Skeletal muscle tissue (tissue), 4 donors: ENCODE measurements around the gene TAF1L. TPM values are rescaled to one million over a fixed set of nuclear protein-coding genes. Genes with fewer than 3 reads are reported as not detected.

Experiments
- H3K27ac ChIP-seq: one replicate; pipeline ENCODE4 v1.7.0; 2013; ENCODE audit warnings: mild to moderate bottlenecking, low read depth, low read length, inconsistent platforms
- H3K27me3 ChIP-seq, 3 donors: one replicate each; pipeline ENCODE4 v1.7.0; 2013; ENCODE audit warnings: low read length in 3 of 3; ENCODE audit not compliant: control insufficient read depth in 3 of 3, insufficient read depth in 3 of 3
- H3K36me3 ChIP-seq, 3 donors: one replicate each; pipeline ENCODE4 v1.7.0; 2013; ENCODE audit warnings: low read length in 3 of 3; ENCODE audit not compliant: control insufficient read depth in 3 of 3, insufficient read depth in 3 of 3
- H3K4me1 ChIP-seq, 3 donors: one replicate each; pipeline ENCODE4 v1.7.0; 2013; ENCODE audit warnings: low read length in 3 of 3, mild to moderate bottlenecking in 3 of 3; ENCODE audit not compliant: control insufficient read depth in 3 of 3, insufficient read depth in 3 of 3
- H3K4me3 ChIP-seq, 3 donors: one replicate each; pipeline ENCODE4 v1.7.0; 2013; ENCODE audit warnings: low read length in 3 of 3
- H3K9ac ChIP-seq, 3 donors: one replicate each; pipeline ENCODE4 v1.7.0; 2013; ENCODE audit warnings: low read length in 3 of 3, mild to moderate bottlenecking in 3 of 3, moderate library complexity in 2 of 3, low read depth in 1 of 3
- H3K9me3 ChIP-seq, 3 donors: one replicate each; pipeline ENCODE4 v1.7.0; 2013; ENCODE audit warnings: low read length in 3 of 3; ENCODE audit not compliant: control insufficient read depth in 3 of 3
- total RNA-seq: library from RNA; depleted of rRNA; stranded (reverse); fragments of >200 nt; gene quantifications from one replicate; pipeline ENCODE4 v1.2.3, GENCODE V29; 2014
- donor health status: Osteomylitis.

The TAF1L gene
- total RNA-seq, 1 donor from 2014 or later: not detected

DNA sequence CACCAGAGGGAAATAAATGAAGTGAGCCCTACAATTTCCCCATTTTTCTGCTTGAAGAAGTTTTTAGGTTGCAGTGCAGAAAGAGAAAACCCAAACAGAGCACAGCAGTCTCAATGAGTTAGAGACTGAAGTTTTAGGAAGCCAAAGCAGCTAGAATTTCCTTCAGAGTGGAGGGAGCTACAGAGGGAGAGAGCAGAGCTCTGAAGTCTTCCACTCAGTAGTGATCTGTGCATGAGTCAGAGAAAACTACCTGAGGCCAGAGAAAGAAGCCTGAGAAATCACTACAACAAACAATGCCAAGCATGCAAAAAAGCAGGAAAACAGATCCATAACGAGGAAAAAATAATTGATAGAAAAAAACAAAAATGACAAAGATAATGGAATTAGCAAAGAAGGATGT, 44.6 kb downstream of the TAF1L start:
- Histone ChIP-seq H3K27me3 (no peaks in the 10 kb centered on the region), H3K4me1 (no peaks in the 10 kb centered on the region), H3K36me3 (no peaks in the 10 kb centered on the region), H3K27ac (no peak overlapping the region), H3K9ac (no peak overlapping the region), H3K4me3 (no peak overlapping the region), H3K9me3 (no peaks in the 10 kb centered on the region)

DNA sequence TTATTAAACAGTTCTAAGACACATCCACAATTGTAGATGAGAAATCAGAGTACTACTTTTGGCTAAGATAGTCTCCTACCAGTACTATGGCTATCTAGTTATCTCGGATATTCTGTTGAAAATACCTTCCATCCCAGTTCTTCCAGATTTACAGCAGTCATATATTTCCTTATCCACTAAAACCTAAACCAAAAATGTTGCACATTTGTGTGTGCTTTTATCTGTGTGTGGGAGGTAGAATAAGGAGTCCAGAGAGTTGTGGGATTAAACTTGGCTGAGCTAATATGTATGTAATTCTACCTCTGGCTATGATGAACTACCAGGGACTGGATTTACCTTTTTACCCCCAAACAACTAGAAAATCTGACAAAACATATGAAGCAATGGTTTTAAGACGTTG, 45.0 kb downstream of the TAF1L start:
- Histone ChIP-seq H3K27me3 (no peaks in the 10 kb centered on the region), H3K27ac (no peak overlapping the region), H3K9me3 (no peaks in the 10 kb centered on the region), H3K36me3 (no peaks in the 10 kb centered on the region), H3K4me3 (no peak overlapping the region), H3K4me1 (no peaks in the 10 kb centered on the region), H3K9ac (no peak overlapping the region)

DNA sequence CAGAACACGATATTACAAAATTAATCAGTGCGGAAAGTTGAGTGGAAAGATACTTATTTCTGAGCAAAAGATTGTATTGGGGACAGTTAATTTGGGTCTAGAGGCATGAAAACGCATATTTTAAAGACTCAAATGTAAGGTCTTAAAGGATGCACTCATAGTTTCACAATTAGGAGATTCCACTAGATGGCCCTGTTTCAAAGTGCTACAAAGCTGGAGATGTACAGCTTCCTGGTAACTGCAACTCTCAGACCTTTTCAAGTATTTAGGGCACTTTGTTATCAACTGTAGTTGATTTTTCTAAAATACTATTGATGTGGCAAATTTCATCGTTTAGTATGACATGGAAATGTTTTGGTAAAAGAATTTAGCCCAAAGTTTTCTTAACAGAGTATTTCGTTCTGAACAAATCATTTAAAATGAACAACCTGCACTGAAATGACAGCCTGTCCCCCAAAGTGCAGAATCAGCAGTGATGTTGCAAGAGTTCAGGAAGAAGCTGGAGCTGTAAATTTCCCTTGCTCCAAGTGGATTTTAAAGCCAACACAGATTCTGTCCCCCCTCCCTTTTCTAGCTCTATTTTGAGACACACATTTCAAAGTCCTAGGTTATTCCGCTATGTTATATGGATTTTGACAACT, 46.3 kb downstream of the TAF1L start:
- Histone ChIP-seq H3K27ac (no peak overlapping the region), H3K4me3 (no peak overlapping the region), H3K36me3 (no peaks in the 10 kb centered on the region)

DNA sequence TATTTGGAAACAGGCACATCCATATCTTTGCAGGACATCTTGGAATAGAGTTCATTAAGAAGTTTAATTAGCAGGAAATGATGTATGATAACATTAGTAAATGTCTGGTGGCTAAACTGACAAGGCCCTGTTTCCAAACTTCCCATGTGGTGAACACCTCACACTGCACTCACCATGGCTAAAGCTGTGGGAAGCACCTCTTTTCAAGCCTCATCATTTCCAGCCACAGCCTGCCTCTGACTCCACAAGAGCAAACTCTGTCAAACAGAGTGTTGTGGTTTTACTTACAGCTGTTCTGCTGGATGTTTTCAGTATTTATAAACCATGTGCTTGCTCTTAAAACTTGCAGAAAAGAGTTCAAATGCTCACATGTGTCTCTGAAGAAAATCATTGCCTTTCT, 47.6 kb downstream of the TAF1L start:
- H3K27ac ChIP-seq: no peak overlapping the region
- H3K36me3 ChIP-seq: no peaks in the 10 kb centered on the region
- H3K9me3 ChIP-seq: no peaks in the 10 kb centered on the region
- H3K4me1 ChIP-seq: no peaks in the 10 kb centered on the region
- no peaks in the 10 kb centered on the region for H3K27me3 ChIP-seq
- no peak overlapping the region for H3K9ac ChIP-seq
- no peak overlapping the region for H3K4me3 ChIP-seq

More for the DNA sequence above, 46.3 kb downstream of the TAF1L start:
- Histone ChIP-seq H3K4me1 (no peaks in the 10 kb centered on the region), H3K9ac (no peak overlapping the region), H3K27me3 (no peaks in the 10 kb centered on the region), H3K9me3 (no peaks in the 10 kb centered on the region)

DNA sequence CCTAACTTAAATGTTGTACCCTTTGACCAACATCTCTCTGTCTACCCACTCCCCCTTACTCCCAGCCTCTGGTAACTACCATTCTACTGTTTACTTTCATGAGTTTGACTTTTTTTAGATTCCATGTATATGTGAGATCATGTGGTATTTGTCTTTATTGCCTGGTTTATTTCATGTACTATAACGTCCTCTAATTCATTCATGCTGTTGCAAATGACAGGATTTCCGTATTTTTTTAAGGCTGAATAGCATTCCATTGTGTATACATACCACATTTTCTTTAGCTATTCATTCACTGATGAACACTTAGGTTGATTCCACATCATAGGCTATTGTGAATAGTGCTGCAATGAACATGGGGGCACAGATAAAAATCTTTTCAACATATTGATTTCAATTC, 50.7 kb downstream of the TAF1L start:
- H3K36me3 ChIP-seq: no peaks in the 10 kb centered on the region
- H3K4me1 ChIP-seq: no peaks in the 10 kb centered on the region
- no peaks in the 10 kb centered on the region for H3K9me3 ChIP-seq
- H3K9ac ChIP-seq: no peak overlapping the region
- H3K27ac ChIP-seq: no peak overlapping the region
- no peaks in the 10 kb centered on the region for H3K27me3 ChIP-seq
- H3K4me3 ChIP-seq: no peak overlapping the region

DNA sequence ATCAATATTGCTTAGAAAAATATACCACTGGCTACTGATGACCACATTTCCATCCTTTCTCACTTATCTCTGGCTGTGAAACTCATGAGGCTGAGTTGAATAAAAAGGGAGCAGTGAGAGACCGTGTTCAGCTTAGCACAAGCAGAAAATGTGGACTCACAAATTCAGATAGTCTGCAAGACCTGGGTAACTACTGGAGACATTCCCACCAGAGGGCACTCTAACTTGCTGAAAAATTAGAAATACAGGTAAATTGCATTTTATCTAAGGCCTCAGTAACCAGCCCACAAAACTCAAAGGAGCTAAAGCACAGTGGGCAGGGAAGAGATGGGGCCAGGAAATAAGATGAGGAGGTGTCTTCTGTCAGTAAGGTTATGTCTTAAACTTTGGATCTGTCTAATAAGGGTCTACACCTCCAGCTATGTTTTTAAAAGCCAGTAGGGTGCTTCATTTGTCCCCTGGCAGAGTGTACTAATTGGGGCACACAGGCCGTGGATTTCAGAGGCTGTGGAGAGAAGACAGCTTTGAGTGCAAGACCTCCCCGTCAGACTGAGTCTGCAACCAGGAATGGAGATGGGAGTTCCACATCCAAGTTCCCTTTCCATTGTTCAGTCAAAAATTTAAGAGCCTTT, 53.8 kb downstream of the TAF1L start:
- Histone ChIP-seq H3K27me3 (no peaks in the 10 kb centered on the region), H3K27ac (no peak overlapping the region), H3K36me3 (no peaks in the 10 kb centered on the region), H3K9ac (no peak overlapping the region), H3K9me3 (no peaks in the 10 kb centered on the region), H3K4me3 (no peak overlapping the region), H3K4me1 (no peaks in the 10 kb centered on the region)

DNA sequence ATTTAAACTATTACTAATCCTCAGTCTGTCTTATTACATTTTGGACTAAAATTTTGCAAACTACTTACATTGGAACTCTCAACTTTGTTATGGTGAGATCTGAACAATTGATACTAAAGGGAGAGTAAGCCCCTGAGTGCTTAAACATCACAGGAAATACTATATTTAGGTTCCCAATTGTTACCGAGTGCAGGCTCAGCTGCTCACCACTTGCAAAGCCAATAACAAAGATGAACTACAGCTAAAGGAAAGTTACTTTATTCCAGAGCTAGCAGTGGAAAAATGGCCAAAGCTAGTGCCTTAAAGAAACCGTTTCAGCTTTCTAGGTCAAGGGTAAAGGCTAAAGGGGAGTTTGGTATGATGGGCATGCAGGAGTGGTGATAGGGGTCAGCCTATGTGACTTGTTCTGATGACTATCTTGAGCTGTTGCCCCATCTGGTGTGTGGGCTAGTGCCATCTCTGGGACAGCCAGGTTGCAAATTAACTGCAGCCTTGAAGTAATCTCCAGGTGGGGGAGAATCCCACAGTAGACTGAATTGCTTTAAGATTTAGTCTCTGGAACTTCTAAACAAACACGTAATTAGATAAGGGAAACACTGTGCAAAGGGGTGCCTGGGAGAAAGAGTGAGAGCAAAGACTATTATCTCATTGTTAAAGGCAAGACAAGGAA, 54.7 kb downstream of the TAF1L start:
- no peak overlapping the region for H3K27ac ChIP-seq
- no peaks in the 10 kb centered on the region for H3K36me3 ChIP-seq
- H3K4me3 ChIP-seq: no peak overlapping the region
- H3K9ac ChIP-seq: no peak overlapping the region
- no peaks in the 10 kb centered on the region for H3K4me1 ChIP-seq
- H3K9me3 ChIP-seq: no peaks in the 10 kb centered on the region
- no peaks in the 10 kb centered on the region for H3K27me3 ChIP-seq

DNA sequence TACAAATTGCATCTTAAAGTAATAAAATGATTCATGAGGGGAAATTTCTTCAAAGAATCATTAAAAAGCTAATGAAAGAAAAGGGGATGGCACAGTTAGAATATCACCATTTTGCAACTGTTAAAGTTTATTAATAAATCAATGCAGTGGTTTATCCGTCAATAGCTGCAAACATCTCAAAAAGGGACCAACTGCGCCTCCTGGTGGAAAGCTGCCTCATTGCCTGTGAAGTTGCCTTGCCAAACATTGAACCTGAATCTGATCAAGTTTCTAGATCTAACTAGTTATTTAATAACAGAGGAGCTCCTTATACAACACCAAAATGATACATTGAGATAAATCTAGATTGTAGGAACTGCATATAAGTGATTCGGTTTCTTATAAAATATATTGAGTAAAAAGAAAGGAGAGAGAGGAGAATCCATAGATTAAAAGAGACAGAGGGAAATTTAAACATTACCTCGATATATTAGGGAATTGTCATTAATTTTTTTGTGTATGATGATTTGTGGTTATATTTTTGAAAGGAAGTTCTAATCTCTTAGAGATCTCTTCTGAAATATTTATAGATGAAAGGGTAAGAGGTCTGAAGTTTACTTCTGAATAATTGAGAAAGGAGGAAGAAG, 55.6 kb downstream of the TAF1L start:
- Histone ChIP-seq H3K4me3 (no peak overlapping the region), H3K27ac (no peak overlapping the region), H3K4me1 (no peaks in the 10 kb centered on the region), H3K36me3 (no peaks in the 10 kb centered on the region), H3K9ac (no peak overlapping the region), H3K27me3 (no peaks in the 10 kb centered on the region), H3K9me3 (no peaks in the 10 kb centered on the region)
